IMR-90 (cell line): ENCODE measurements around the gene EFCAB9. TPM values are rescaled to one million over a fixed set of nuclear protein-coding genes. Genes with fewer than 3 reads are reported as not detected.

ENCODE experiments used
- ATAC-seq: fragments of 200-7000 bp; cut with Tn5 transposase; 2 replicates; pipeline ENCODE4 v1.9.1; 2020; ENCODE audit warnings: low read depth, mild to moderate bottlenecking, moderate library complexity
- BruUV-seq: library from RNA; stranded (reverse); fragments of 400-500 nt; replicated peaks from 2 replicates; lab custom pipeline; 2021; lab: Mats Ljungman, UMichigan
- CTCF ChIA-PET: fragments of 300-600 bp; formaldehyde crosslinking; extraction: SDS; loops from one replicate; lab custom pipeline; 2021; ENCODE audit warnings: antibody characterized with exemption; lab: Yijun Ruan, JAX
- POLR2A ChIA-PET: fragments of 300-600 bp; sonication (Branson Sonifier 250); formaldehyde crosslinking; loops from one replicate; lab custom pipeline; 2022; ENCODE audit warnings: antibody characterized with exemption; ENCODE audit not compliant: unreplicated experiment; lab: Charles Lee
- DNase-seq: peaks from one replicate; pipeline ENCODE4 v3.0.0; 2013
- H2AFZ ChIP-seq: replicated peaks from 2 replicates; pipeline ENCODE3; 2013; ENCODE audit warnings: low read length, mild to moderate bottlenecking; ENCODE audit not compliant: poor library complexity
- H2AK5ac ChIP-seq: 2 replicates; pipeline ENCODE4 v1.6.1; 2013; ENCODE audit warnings: low read depth, low read length, inconsistent platforms
- H2AK9ac ChIP-seq: replicated peaks from 2 replicates; pipeline ENCODE3; 2013; ENCODE audit warnings: mild to moderate bottlenecking, low read depth, low read length, moderate library complexity; ENCODE audit not compliant: poor library complexity
- H2BK120ac ChIP-seq: 2 replicates; pipeline ENCODE4 v1.6.1; 2013; ENCODE audit warnings: low read depth, low read length, inconsistent platforms
- H2BK15ac ChIP-seq: 3 replicates; pipeline ENCODE4 v1.6.1; 2013; ENCODE audit warnings: low read depth, low read length, inconsistent platforms
- H2BK20ac ChIP-seq: 2 replicates; pipeline ENCODE4 v1.6.1; 2013; ENCODE audit warnings: low read depth, mild to moderate bottlenecking, inconsistent platforms, low read length, moderate library complexity
- H2BK5ac ChIP-seq: 2 replicates; pipeline ENCODE4 v1.6.1; 2013; ENCODE audit warnings: mild to moderate bottlenecking, low read depth, low read length, inconsistent platforms; ENCODE audit not compliant: poor library complexity, severe bottlenecking
- H3K14ac ChIP-seq: replicated peaks from 2 replicates; pipeline ENCODE4 v1.6.1; 2013; ENCODE audit warnings: low read depth, low read length, inconsistent platforms
- H3K18ac ChIP-seq: 2 replicates; pipeline ENCODE4 v1.6.1; 2013; ENCODE audit warnings: low read depth, low read length, control low read depth
- H3K23ac ChIP-seq: 2 replicates; pipeline ENCODE4 v1.6.1; 2013; ENCODE audit warnings: low read depth, low read length, inconsistent platforms
- H3K27ac ChIP-seq: 2 replicates; pipeline ENCODE4 v1.5.1; 2013; ENCODE audit warnings: mild to moderate bottlenecking, control low read depth, low read length; ENCODE audit not compliant: insufficient read depth
- H3K27me3 ChIP-seq: 2 replicates; pipeline ENCODE4 v1.6.1; 2013; ENCODE audit warnings: low read length; ENCODE audit not compliant: control insufficient read depth, insufficient read depth
- H3K36me3 ChIP-seq: 2 replicates; pipeline ENCODE4 v1.6.1; 2013; ENCODE audit warnings: low read length, mixed read lengths; ENCODE audit not compliant: control insufficient read depth, insufficient read depth
- H3K4ac ChIP-seq: 2 replicates; pipeline ENCODE4 v1.6.1; 2013; ENCODE audit warnings: low read depth, low read length, inconsistent platforms
- H3K4me1 ChIP-seq: 2 replicates; pipeline ENCODE4 v1.6.1; 2013; ENCODE audit warnings: low read length, mixed read lengths; ENCODE audit not compliant: control insufficient read depth, insufficient read depth
- H3K4me2 ChIP-seq: 2 replicates; pipeline ENCODE4 v1.6.1; 2013; ENCODE audit warnings: low read depth, mild to moderate bottlenecking, control low read depth, low read length, moderate library complexity
- H3K4me3 ChIP-seq: 2 replicates; pipeline ENCODE4 v1.5.1; 2013; ENCODE audit warnings: low read depth, mild to moderate bottlenecking, control low read depth, low read length, moderate library complexity; ENCODE audit not compliant: insufficient read depth
- H3K56ac ChIP-seq: 2 replicates; pipeline ENCODE4 v1.6.1; 2013; ENCODE audit warnings: low read length, inconsistent platforms; ENCODE audit not compliant: insufficient read depth; ENCODE audit errors: extremely low read depth
- H3K79me1 ChIP-seq, 2 experiments: 2 replicates each; pipeline ENCODE4 v1.6.1; 2013; ENCODE audit warnings: low read length in 2 of 2, inconsistent platforms in 1 of 2, low read depth in 1 of 2
- H3K9ac ChIP-seq: 2 replicates; pipeline ENCODE4 v1.6.1; 2013; ENCODE audit warnings: low read depth, low read length, control low read depth
- H3K9me1 ChIP-seq: 2 replicates; pipeline ENCODE4 v1.6.1; 2013; ENCODE audit warnings: low read length, inconsistent platforms; ENCODE audit not compliant: insufficient read depth
- H3K9me3 ChIP-seq: 2 replicates; pipeline ENCODE4 v1.6.1; 2013; ENCODE audit warnings: low read length; ENCODE audit not compliant: control insufficient read depth, insufficient read depth
- H4K20me1 ChIP-seq: 2 replicates; pipeline ENCODE4 v1.6.1; 2013; ENCODE audit warnings: low read length, inconsistent platforms; ENCODE audit not compliant: insufficient read depth
- H4K5ac ChIP-seq: 2 replicates; pipeline ENCODE4 v1.6.1; 2013; ENCODE audit warnings: mild to moderate bottlenecking, low read depth, low read length, control low read depth
- H4K8ac ChIP-seq, 2 experiments: 2 replicates each; pipeline ENCODE4 v1.6.1; 2013; ENCODE audit warnings: low read depth in 2 of 2, low read length in 2 of 2, control low read depth in 1 of 2, inconsistent platforms in 1 of 2
- H4K91ac ChIP-seq: 2 replicates; pipeline ENCODE4 v1.6.1; 2013; ENCODE audit warnings: low read depth, low read length, inconsistent platforms; ENCODE audit not compliant: insufficient read depth
- CHD1 ChIP-seq: IDR thresholded peaks from 2 replicates; pipeline ENCODE4 v1.6.1; 2012; ENCODE audit warnings: low read depth, low read length, improper control_type of control experiment
- RCOR1 ChIP-seq: IDR thresholded peaks from 2 replicates; pipeline ENCODE4 v1.6.1; 2012; ENCODE audit warnings: mild to moderate bottlenecking, low read length, improper control_type of control experiment; ENCODE audit not compliant: insufficient replicate concordance
- WGBS, 2 experiments: methylation state at CpG; one replicate each; pipeline versions ENCODE4 v1.1.5 to v1.1.7; 2013; ENCODE audit warnings: missing lambda C conversion rate in 2 of 2; ENCODE audit not compliant: insufficient read length in 1 of 2; ENCODE audit errors: extremely low coverage in 2 of 2; 5-methylcytosine and 5-hydroxymethylcytosine counted together
- dilution Hi-C: fragments of 300-500 bp; cut with HindIII; formaldehyde crosslinking; loops from one replicate; pipeline ENCODE4 v1.14.3; 2018; ENCODE audit warnings: low sequenced_read_pairs; ENCODE audit not compliant: unreplicated experiment
- in situ Hi-C: fragments of 300-500 bp; cut with MboI; formaldehyde crosslinking; loops from 3 replicates; pipeline ENCODE4 v1.14.3; 2019; ENCODE audit warnings: low sequenced_read_pairs, inconsistent platforms, mixed read lengths
- intact Hi-C: fragments of 100-400 bp; cut with micrococcal nuclease; formaldehyde crosslinking; loops from 2 replicates; pipeline ENCODE4 v1.10.0; 2022
- polyA plus RNA-seq, 3 experiments: library from polyadenylated mRNA; depleted of rRNA; stranded (reverse); fragments of >200 nt; gene quantifications; 2 replicates each; pipeline ENCODE4 v1.2.3, GENCODE V29; 2012; ENCODE audit warnings: low replicate concordance in 1 of 3
- total RNA-seq: library from RNA; depleted of rRNA; stranded (reverse); fragments of >200 nt; gene quantifications from 2 replicates; pipeline ENCODE4 v1.2.3, GENCODE V29; 2012
- TF ChIP-seq, protein P1 (sequence below): fragments of 150-350 bp; IDR thresholded peaks from 2 replicates; pipeline ENCODE4 v1.6.1; 2017; ENCODE audit warnings: mild to moderate bottlenecking, antibody characterized with exemption, low read length, low read depth
- TF ChIP-seq, protein P2 (sequence below): fragments of 150-350 bp; IDR thresholded peaks from 2 replicates; pipeline ENCODE4 v1.6.1; 2016; ENCODE audit warnings: low read depth, mild to moderate bottlenecking, low read length, moderate library complexity, borderline replicate concordance

EFCAB9 gene
- total and polyA plus RNA-seq, 2 of the 4 experiments (the other 2 are of a cell fraction) = not detected

DNA sequence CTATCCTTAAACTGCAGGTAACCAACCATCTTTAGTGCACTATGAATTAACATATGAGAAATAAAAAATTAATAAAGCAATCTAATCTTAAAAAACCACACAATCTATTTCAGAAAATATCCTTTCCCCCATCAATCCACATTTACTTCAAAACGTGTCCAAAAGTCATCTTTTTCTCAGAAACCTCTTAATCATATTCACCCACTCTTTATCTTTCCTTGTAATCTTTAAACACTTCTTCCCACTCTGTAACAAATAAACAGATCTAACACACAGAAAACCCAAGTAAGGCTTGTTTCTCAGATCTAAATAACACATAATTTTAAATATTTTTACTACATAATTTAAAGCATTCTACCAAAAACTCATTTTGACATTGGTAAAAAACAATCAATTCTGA, 44.4 kb downstream of the EFCAB9 start:
- Histone ChIP-seq H4K91ac (no peak overlapping the region), H3K18ac (no peak overlapping the region), H2BK120ac (no peak overlapping the region), H3K23ac (no peak overlapping the region), H3K79me1 (peaks cover 25 to 67% of the 10 kb centered on the region in 2 experiments), H3K27ac (no peak overlapping the region), H4K20me1 (peaks cover 34% of the 10 kb centered on the region), H2BK15ac (no peak overlapping the region), H2AK5ac (no peak overlapping the region), H4K8ac (no peak overlapping the region), H3K4me1 (peaks cover 11% of the 10 kb centered on the region), H3K4me3 (no peak overlapping the region), H3K9me3 (no peaks in the 10 kb centered on the region), H2AK9ac (no peak overlapping the region), H3K9ac (no peak overlapping the region), H3K36me3 (peaks cover 8% of the 10 kb centered on the region), H3K27me3 (no peaks in the 10 kb centered on the region), H3K9me1 (peaks cover 10% of the 10 kb centered on the region), H2BK20ac (no peak overlapping the region), H3K14ac (no peak overlapping the region), H3K56ac (no peak overlapping the region), H3K4me2 (no peak overlapping the region), H2AFZ (no peak overlapping the region), H4K5ac (no peak overlapping the region), H2BK5ac (no peak overlapping the region), H3K4ac (no peak overlapping the region)
- intact Hi-C loops = loop anchor here (5.0 kb wide), 1 partner anchor 39 kb away; no protein-coding TSS in a partner anchor
- in situ Hi-C loops = no loop called here
- TF ChIP-seq RCOR1 = no peak
- TF ChIP-seq, protein P1, sequence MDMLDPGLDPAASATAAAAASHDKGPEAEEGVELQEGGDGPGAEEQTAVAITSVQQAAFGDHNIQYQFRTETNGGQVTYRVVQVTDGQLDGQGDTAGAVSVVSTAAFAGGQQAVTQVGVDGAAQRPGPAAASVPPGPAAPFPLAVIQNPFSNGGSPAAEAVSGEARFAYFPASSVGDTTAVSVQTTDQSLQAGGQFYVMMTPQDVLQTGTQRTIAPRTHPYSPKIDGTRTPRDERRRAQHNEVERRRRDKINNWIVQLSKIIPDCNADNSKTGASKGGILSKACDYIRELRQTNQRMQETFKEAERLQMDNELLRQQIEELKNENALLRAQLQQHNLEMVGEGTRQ = no peak
- TF ChIP-seq, protein P2, sequence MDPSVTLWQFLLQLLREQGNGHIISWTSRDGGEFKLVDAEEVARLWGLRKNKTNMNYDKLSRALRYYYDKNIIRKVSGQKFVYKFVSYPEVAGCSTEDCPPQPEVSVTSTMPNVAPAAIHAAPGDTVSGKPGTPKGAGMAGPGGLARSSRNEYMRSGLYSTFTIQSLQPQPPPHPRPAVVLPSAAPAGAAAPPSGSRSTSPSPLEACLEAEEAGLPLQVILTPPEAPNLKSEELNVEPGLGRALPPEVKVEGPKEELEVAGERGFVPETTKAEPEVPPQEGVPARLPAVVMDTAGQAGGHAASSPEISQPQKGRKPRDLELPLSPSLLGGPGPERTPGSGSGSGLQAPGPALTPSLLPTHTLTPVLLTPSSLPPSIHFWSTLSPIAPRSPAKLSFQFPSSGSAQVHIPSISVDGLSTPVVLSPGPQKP = no peak
- TF ChIP-seq CHD1 = no peak
- dilution Hi-C loops = no loop called here
- DNase-seq (no peak), ATAC-seq (no peak)
- ChIA-PET POLR2A (no interaction called here), CTCF (no interaction called here)
- BruUV-seq = no TSS peak
- 43 to 100% methylated on average over 1 of the region's 1 CpG for WGBS, 2 experiments
